HFF-Myc (cell line): Measurements from ENCODE around the gene HSD17B14.

ENCODE experiments used
- DNase-seq: peaks from one replicate; pipeline ENCODE4 v3.0.0-alpha.2; 2011; ENCODE audit warnings: low read depth; ENCODE audit errors: extremely low read depth
- H3K4me3 ChIP-seq: replicated peaks from 2 replicates; pipeline ENCODE4 v1.5.1; 2011; ENCODE audit warnings: low read depth, mild to moderate bottlenecking, control low read depth, low read length
- TF ChIP-seq, protein P1 (sequence below): IDR thresholded peaks from 2 replicates; pipeline ENCODE4 v1.5.1; 2012; ENCODE audit warnings: mild to moderate bottlenecking, low read depth, low read length, control low read depth; ENCODE audit errors: missing control alignments

HSD17B14 gene

DNA sequence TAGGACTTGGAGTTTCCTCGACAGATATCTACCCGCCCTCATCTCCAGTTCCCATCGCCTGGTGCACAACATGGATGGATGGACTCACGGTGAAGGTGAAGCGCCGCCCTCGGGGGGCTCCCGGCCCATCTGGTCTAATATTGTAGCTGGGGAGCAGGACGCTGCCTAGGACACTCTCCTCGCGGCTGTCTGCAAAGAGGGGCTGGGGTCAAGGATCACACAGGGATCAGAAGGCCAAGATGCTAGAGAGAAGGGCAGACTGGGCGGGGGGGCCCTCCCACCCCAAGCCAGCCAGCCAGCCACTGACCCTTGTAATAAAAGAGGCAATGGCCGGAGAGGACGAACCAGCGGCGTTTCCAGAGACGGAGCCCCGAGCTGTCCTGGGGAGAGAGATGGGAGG, 25.0 kb upstream of the HSD17B14 start:
- no peak for DNase-seq
- TF ChIP-seq, protein P1, sequence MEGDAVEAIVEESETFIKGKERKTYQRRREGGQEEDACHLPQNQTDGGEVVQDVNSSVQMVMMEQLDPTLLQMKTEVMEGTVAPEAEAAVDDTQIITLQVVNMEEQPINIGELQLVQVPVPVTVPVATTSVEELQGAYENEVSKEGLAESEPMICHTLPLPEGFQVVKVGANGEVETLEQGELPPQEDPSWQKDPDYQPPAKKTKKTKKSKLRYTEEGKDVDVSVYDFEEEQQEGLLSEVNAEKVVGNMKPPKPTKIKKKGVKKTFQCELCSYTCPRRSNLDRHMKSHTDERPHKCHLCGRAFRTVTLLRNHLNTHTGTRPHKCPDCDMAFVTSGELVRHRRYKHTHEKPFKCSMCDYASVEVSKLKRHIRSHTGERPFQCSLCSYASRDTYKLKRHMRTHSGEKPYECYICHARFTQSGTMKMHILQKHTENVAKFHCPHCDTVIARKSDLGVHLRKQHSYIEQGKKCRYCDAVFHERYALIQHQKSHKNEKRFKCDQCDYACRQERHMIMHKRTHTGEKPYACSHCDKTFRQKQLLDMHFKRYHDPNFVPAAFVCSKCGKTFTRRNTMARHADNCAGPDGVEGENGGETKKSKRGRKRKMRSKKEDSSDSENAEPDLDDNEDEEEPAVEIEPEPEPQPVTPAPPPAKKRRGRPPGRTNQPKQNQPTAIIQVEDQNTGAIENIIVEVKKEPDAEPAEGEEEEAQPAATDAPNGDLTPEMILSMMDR = no peak
- no peak overlapping the region for H3K4me3 ChIP-seq

DNA sequence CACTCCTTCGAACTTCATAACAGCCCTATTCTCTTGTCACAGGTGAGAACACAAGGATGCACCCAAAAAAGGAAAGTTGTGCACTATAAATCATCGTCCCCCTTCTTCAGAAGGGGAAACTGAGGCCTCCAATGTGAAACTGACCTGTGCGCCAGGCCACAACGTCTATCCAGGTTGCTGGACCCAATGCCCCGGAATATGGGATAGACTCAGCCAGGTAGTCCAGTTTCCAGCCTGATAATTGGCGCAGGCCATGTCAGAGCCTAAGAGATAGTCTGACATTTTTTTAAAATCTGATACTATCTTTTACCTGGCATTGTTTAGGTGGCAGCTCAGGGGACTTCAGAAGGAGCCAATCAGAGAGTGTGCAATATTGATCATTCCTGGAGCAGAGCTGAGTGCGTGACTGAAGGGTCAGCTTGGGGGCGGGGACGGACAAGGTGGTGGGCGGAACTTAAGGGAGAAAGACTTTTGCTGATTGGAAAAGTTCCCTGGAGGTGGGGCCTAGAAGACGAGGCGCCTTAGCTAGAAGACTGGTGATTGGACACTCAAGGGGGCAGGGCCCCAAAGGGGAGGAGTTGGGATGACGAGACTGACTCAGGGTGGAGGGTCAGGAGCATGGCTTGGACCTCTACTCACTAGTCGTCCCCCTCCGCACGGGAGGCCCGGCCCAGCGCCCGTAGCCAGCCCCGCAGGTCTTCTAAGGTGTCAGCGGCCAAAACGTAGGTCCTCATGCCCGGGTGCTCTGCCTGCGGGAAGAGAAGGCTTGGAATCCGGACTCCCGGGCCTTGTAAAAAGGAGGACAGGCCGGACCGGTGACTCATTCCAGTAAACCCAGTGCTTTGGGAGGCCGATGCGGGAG, 23.7 kb upstream of the HSD17B14 start:
- TF ChIP-seq, protein P1 = no peak
- no peak for DNase-seq
- H3K4me3 ChIP-seq = no peak overlapping the region

DNA sequence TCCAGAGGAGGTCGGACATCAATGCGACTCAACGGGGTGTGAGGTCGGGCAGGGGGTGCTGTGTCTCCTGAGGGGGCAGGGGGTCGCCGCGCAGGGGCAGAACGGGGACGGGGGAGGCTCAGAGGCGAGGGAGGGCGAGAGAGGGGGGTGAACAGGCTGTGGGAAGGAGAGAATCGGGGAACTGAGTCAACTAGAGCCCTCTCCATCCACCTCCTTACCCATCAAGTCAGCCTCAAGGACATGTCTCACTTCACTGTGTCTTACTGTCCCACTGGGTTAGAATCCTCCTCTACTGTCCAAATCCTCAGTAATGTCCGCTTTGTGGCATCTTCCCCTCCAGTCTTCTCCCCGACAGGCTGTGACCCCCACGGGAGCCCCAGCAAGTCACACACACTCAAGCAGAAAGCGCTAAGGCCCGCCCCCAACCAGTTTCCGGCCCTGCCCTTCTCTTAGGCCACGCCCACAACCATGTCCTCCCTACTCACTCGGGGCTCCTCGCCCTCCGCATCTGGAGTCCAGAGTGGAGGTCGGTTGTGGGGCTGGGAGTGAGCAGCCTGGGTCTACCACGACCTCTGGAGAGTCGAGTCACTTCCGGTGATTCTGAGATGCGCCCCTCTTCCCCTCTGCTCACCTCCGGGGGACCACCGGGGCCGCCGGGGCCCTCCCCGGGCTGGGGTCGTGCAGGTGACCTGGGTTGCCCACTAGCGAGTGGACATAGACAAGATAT, 22.9 kb upstream of the HSD17B14 start:
- DNase-seq = no peak
- TF ChIP-seq, protein P1 = no peak
- no peak overlapping the region for H3K4me3 ChIP-seq

DNA sequence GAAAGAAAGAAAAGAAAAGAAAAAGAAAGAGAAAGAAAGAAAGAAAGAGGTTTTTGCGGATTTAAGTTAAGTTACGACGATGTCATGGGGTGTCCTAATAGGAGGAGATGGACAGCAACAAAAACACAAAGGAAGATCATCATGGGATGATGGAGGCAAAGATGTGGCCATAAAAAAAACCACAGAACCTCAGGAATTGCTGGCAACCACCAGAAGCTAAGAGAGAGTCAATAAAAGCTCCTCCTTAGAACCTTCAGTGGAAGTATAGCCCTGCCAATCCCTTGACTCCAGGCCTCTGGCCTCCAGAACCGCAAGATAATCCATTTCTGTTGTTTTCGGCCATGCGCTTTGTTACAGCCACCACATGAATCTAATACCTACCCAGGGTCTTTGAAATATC, 20.6 kb upstream of the HSD17B14 start:
- no peak for DNase-seq
- no peak overlapping the region for H3K4me3 ChIP-seq
- TF ChIP-seq, protein P1 = no peak

DNA sequence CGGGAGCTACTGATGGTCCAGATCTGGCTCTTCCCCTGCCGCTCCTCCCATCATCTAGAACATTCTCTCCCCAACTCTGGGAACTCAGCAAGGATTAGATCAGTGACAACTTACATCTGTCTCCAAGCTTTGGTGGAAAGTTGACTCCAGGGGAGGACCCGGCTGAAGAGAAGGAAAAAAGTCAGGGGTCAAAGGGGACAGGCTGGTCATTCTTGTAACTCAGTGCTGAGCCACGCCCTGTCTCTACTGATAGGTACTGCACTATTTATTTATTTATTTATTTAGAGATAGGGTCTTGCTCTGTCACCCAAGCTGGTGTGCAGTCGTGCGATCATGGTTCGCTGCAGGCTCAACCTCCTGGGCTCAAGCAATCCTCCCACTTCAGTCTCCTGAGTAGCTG, 17.8 kb upstream of the HSD17B14 start:
- DNase-seq = no peak
- TF ChIP-seq, protein P1 = no peak
- H3K4me3 ChIP-seq = no peak overlapping the region

DNA sequence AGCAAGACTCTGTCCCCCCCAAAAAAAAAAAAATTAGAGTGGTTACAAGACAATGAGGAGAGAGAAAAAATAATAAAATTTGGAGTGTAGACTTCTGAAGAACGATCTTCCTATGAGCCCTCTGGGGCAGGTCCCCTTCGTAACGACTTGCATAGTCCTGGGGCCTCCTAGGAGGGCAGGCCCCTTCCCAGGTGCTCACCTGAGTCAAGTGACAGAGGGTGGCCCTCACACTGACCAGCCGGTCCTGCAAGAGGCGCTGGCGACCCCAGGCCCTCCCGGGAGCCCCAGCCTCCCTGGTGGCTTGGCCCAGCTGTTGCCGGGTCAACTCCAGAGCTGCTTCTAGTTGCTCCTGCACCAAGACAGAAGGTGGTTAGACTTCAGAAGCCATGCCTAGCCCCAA, 17.2 kb upstream of the HSD17B14 start:
- TF ChIP-seq, protein P1 = no peak
- no peak for DNase-seq
- no peak overlapping the region for H3K4me3 ChIP-seq
